Loucy (cell line): ENCODE results near the gene EPB41L2.

Experiments used
- H2AFZ ChIP-seq: fragments of 200-600 bp; sonication (generic); 2 replicates; pipeline ENCODE4 v1.6.0; 2016; ENCODE audit warnings: antibody characterized with exemption, mild to moderate bottlenecking, low read length, moderate library complexity
- H3F3A ChIP-seq: fragments of 200-600 bp; 2 replicates; pipeline ENCODE4 v1.6.0; 2016; ENCODE audit warnings: antibody characterized with exemption, low read depth, mild to moderate bottlenecking
- H3K27me3 ChIP-seq: fragments of 200-600 bp; sonication (generic); 2 replicates; pipeline ENCODE4 v1.6.1; 2014; ENCODE audit warnings: low read length, mild to moderate bottlenecking; ENCODE audit not compliant: insufficient read depth, poor library complexity, severe bottlenecking
- H3K36me3 ChIP-seq: fragments of 200-600 bp; sonication (generic); 2 replicates; pipeline ENCODE4 v1.6.1; 2016; ENCODE audit warnings: low read length; ENCODE audit not compliant: insufficient read depth
- H3K4me1 ChIP-seq: fragments of 200-600 bp; sonication (generic); 2 replicates; pipeline ENCODE4 v1.5.1; 2014; ENCODE audit warnings: low read length, mild to moderate bottlenecking; ENCODE audit not compliant: insufficient read depth, poor library complexity, severe bottlenecking
- H3K4me2 ChIP-seq: fragments of 200-600 bp; sonication (generic); 2 replicates; pipeline ENCODE4 v1.6.0; 2014; ENCODE audit warnings: antibody characterized with exemption, low read length, low read depth, mild to moderate bottlenecking; ENCODE audit not compliant: poor library complexity, severe bottlenecking
- H3K4me3 ChIP-seq: fragments of 200-600 bp; sonication (generic); 2 replicates; pipeline ENCODE4 v1.5.1; 2014; ENCODE audit warnings: low read length, mild to moderate bottlenecking, mixed read lengths; ENCODE audit not compliant: poor library complexity, severe bottlenecking
- H3K79me2 ChIP-seq: fragments of 200-600 bp; sonication (generic); 2 replicates; pipeline ENCODE4 v1.6.1; 2014; ENCODE audit warnings: low read length; ENCODE audit not compliant: insufficient read depth
- H3K9ac ChIP-seq: fragments of 200-600 bp; sonication (generic); 2 replicates; pipeline ENCODE4 v1.6.0; 2014; ENCODE audit warnings: mild to moderate bottlenecking, low read depth, low read length, moderate library complexity; ENCODE audit not compliant: poor library complexity, severe bottlenecking
- H3K9me2 ChIP-seq: fragments of 200-600 bp; sonication (generic); replicated peaks from 2 replicates; pipeline ENCODE4 v1.6.1; 2016; ENCODE audit warnings: low read depth, low read length, mixed read lengths
- H3K9me3 ChIP-seq: fragments of 200-600 bp; sonication (generic); 2 replicates; pipeline ENCODE4 v1.6.1; 2014; ENCODE audit warnings: mild to moderate bottlenecking, antibody characterized with exemption, low read length, low read depth; ENCODE audit not compliant: insufficient read depth
- H4K20me1 ChIP-seq: fragments of 200-600 bp; sonication (generic); 2 replicates; pipeline ENCODE4 v1.6.0; 2014; ENCODE audit warnings: antibody characterized with exemption, low read length, mild to moderate bottlenecking; ENCODE audit not compliant: insufficient read depth, poor library complexity, severe bottlenecking
- EZH2phosphoT487 ChIP-seq: fragments of 200-600 bp; IDR thresholded peaks from 2 replicates; pipeline ENCODE4 v1.6.1; 2018; ENCODE audit warnings: antibody characterized with exemption, mild to moderate bottlenecking, moderate library complexity, borderline replicate concordance
- TF ChIP-seq, protein P1 (sequence below): fragments of 200-600 bp; sonication (generic); conservative IDR thresholded peaks from 2 replicates; pipeline ENCODE4 v1.5.1; 2014; ENCODE audit warnings: mild to moderate bottlenecking, antibody characterized with exemption, low read length

EPB41L2 gene

DNA sequence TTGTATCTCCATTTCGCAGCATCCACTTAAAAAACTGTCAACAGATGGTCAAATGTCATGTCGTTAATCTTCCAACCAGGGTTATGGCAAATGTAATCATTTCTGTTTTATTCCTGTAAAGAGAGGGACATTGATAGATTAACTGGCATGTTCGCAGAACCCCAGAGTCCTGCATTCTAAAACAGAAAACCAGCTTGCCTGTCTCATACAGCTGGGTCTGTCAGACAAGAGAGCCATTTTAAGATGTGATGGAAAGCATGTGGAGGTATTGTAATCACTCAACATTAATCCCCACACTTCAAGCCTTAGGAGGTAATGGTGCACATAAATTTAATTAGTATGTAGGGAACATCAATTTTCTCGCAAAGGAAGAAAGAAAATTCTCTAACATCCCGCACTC is 231.4 kb downstream of the EPB41L2 start:
- H3K9ac ChIP-seq = no peak overlapping the region
- no peaks in the 10 kb centered on the region for H3K27me3 ChIP-seq
- no peak for TF ChIP-seq EZH2phosphoT487
- TF ChIP-seq, protein P1, sequence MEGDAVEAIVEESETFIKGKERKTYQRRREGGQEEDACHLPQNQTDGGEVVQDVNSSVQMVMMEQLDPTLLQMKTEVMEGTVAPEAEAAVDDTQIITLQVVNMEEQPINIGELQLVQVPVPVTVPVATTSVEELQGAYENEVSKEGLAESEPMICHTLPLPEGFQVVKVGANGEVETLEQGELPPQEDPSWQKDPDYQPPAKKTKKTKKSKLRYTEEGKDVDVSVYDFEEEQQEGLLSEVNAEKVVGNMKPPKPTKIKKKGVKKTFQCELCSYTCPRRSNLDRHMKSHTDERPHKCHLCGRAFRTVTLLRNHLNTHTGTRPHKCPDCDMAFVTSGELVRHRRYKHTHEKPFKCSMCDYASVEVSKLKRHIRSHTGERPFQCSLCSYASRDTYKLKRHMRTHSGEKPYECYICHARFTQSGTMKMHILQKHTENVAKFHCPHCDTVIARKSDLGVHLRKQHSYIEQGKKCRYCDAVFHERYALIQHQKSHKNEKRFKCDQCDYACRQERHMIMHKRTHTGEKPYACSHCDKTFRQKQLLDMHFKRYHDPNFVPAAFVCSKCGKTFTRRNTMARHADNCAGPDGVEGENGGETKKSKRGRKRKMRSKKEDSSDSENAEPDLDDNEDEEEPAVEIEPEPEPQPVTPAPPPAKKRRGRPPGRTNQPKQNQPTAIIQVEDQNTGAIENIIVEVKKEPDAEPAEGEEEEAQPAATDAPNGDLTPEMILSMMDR = no peak
- H3K36me3 ChIP-seq = no peaks in the 10 kb centered on the region
- H3K9me2 ChIP-seq = no peaks in the 10 kb centered on the region
- H3F3A ChIP-seq = no peaks in the 10 kb centered on the region
- H3K4me2 ChIP-seq = no peak overlapping the region
- H3K79me2 ChIP-seq = no peaks in the 10 kb centered on the region
- H3K4me3 ChIP-seq = no peak overlapping the region
- no peaks in the 10 kb centered on the region for H3K9me3 ChIP-seq
- H3K4me1 ChIP-seq = no peaks in the 10 kb centered on the region
- no peak overlapping the region for H2AFZ ChIP-seq
- H4K20me1 ChIP-seq = no peaks in the 10 kb centered on the region

DNA sequence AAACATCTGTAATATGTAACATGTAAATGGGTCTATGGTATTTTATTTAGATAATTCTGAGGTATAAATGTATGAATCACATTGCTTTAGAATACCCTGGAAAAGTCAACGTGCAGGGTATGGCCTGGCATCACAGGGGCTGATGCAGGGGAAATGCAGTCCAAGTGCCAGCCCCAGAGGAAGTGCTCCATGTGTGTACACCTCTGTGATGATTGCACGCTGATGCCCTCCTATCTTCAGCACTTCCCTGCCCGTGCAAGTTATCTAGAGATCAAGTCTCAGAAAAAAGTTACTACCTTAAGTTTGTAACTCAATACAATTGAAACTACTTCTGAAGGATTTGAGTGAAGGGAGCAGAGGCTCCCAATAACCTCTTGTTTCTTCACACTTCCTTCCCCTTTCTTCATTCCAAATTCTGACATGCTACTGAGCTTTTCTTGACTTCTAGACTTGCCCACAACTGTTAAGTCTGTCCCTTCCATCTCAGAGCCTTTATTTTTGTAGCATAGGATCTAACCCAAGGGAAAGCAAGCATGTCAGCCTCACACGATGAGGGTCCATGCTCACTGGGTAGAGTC is 233.6 kb downstream of the EPB41L2 start:
- H3K79me2 ChIP-seq = no peaks in the 10 kb centered on the region
- no peak overlapping the region for H3K9ac ChIP-seq
- H3K9me2 ChIP-seq = no peaks in the 10 kb centered on the region
- no peaks in the 10 kb centered on the region for H4K20me1 ChIP-seq
- H3K4me1 ChIP-seq = no peaks in the 10 kb centered on the region
- H3K4me3 ChIP-seq = no peak overlapping the region
- TF ChIP-seq, protein P1 = no peak
- no peak for TF ChIP-seq EZH2phosphoT487
- H2AFZ ChIP-seq = no peak overlapping the region
- H3F3A ChIP-seq = no peaks in the 10 kb centered on the region
- H3K4me2 ChIP-seq = no peak overlapping the region
- no peaks in the 10 kb centered on the region for H3K27me3 ChIP-seq
- no peaks in the 10 kb centered on the region for H3K36me3 ChIP-seq
- no peaks in the 10 kb centered on the region for H3K9me3 ChIP-seq

DNA sequence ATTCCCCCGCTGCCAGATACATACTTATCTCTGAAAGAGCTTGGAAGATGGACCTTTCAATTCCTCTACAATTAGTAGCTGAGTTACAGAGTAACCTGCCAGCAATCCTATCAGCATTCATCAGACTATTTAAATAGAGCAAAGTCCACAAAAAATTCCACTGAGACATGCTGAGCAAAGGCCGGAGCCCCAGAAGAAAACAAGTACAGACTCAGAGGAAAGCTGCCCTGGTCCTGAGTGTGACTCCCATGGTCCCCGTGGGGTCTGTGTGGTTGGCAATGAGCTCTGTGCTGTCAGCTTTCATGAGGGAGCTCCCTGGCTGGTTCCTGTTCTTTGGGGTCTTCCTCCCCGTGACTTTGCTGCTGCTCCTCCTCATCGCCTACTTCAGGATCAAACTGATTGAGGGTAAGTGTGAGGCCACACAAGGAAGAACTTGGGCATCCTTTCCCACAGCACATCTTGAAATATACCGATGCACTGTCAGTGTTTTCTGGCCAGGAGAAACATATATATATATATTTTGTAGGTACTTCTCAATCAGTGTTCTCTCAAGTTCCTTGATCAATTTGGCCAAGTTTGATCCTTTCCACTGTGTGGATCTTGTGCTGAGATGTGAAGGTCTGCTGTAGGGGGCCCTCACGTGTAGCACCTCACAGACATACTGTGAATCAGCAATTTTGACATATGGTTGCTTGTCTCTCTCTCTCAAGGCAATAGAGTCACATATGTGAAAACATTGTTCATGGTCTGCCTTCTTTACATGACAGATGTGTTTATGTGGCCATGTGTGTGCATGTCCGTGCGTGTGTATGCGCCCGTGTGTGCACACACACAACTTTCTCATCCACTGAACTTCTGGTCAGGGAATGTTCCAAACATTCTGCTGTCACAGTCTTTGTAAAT is 235.5 kb downstream of the EPB41L2 start, which contains the start of gene SMLR1:
Gene SMLR1, plus strand, starts transcription at position 160 of the 903 bp plus-strand sequence. Its CDS starts 8 bp downstream, at position 168.
- Histone ChIP-seq H2AFZ (no peak within 1 kb of the TSS), H3K4me2 (no peak within 1 kb of the TSS), H4K20me1 (no peaks in the 10 kb centered on the region), H3K27me3 (no peaks in the 10 kb centered on the region), H3K79me2 (no peaks in the 10 kb centered on the region), H3K36me3 (no peaks in the 10 kb centered on the region), H3K9ac (no peak within 1 kb of the TSS), H3K4me3 (no peak within 1 kb of the TSS), H3F3A (no peaks in the 10 kb centered on the region), H3K9me2 (no peaks in the 10 kb centered on the region), H3K9me3 (no peaks in the 10 kb centered on the region), H3K4me1 (no peaks in the 10 kb centered on the region)
- TF ChIP-seq, protein P1 = no peak
- no peak for TF ChIP-seq EZH2phosphoT487
